COLO668 (cell line): ENCODE results near the gene DYRK1A.

Source experiments
- DNase-seq: peaks from one replicate; lab custom pipeline; 2025; ENCODE audit not compliant: unreplicated experiment; lab: John Stamatoyannopoulos, UW

The DYRK1A gene

GRCh38 chr21:37447288-37447936, 80.8 kb downstream of the DYRK1A start:
- no peak for DNase-seq

- DNase-seq, result no peak
Observed at GRCh38 chr21:37449302-37449937, 82.8 kb downstream of the DYRK1A start.

GRCh38 chr21:37450445-37450941, 83.9 kb downstream of the DYRK1A start:
- no peak for DNase-seq

DNA sequence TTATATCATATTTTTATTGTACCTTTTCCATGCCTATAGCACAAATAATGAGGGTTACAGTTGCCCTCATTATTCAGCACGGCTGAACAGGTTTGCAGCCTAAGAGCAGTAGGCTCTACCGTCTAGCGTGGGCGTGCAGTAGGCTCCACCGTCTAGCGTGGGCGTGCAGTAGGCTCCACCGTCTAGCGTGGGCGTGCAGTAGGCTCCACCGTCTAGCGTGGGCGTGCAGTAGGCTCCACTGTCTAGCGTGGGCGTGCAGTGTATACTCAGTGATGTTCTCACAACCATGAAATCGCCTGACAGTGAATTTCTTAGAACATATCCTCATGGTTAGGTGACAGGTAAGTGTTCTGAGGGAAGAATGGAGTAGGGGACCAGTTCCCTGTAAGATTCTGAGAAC, 84.9 kb downstream of the DYRK1A start:
- DNase-seq, result no peak

GRCh38 chr21:37452227-37452626, 85.7 kb downstream of the DYRK1A start:
- DNase-seq, result no peak

GRCh38 chr21:37453350-37453749, 86.8 kb downstream of the DYRK1A start:
- no peak for DNase-seq

- DNase-seq, result no peak
Observed at GRCh38 chr21:37454869-37455503, 88.4 kb downstream of the DYRK1A start.

- no peak for DNase-seq
Observed at GRCh38 chr21:37455504-37455911, 88.9 kb downstream of the DYRK1A start.

DNA sequence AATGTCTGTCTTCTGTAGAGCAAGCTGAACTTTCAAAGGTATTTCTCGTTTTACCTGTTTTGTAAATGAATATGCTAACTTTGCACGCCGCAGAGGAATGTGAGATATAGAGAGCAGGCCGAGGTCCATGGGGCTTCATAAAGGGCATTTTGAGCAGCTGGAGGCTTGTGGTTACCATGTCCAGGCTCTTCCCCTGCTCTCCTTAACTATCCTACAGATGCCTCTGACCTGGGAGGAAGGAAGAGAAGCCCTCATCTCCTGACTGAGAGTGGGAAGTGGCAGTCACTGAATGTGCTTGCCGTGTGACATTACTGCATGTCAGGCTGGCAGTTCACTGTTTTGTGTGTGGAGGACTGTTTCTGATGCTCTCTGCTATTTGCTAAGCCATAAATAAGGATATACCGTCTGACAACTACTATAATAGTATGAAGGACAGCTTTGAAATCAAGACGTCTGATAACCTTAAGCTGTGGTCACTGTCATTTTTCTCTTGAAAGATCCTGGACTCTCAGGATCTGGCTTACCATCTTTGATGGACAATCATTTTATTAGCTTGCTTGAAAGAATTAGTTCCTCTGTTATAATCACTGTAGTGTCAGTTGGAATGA, 92.2 kb downstream of the DYRK1A start:
- no peak for DNase-seq

- no peak for DNase-seq
Observed at GRCh38 chr21:37459575-37459974, 93.0 kb downstream of the DYRK1A start.

DNA sequence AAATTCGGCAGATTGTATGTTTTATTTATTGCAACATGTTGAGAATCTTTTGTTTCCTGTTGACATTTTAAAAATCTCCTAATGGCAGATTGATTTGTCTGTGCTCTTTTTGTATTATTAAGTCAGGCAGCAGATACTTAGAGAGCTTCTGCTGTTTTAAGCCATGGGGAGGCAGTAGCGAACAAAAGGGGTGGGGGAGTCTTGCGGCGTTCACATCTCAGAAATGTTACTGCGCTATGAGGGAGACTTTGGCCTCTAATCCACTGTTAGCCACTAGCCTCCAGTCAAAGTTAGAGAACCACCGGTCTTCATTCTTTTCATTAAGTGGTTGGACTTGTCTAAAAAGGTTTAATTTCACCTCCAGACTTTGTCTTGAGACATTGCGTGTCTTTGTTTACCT, 93.6 kb downstream of the DYRK1A start:
- no peak for DNase-seq

DNA sequence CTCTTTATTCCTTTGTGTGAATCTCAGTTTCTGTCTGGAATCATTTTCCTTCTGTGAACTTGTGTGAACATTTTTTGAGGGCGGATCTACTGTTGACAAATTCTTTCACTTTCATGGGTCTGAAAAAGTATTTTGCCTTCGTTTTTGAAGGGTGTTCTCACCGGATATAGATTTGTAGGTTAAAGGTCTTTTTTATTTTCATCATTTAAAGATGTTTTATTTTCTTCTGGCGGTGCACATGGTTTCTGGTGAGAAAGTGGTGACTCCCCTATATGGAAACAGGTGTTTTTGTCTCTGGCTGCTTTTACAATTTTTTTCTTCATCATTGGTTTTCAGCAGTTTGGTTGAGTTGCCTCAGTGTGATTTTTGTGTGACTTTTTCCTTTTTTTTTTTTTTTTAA, 94.9 kb downstream of the DYRK1A start:
- no peak for DNase-seq

DNA sequence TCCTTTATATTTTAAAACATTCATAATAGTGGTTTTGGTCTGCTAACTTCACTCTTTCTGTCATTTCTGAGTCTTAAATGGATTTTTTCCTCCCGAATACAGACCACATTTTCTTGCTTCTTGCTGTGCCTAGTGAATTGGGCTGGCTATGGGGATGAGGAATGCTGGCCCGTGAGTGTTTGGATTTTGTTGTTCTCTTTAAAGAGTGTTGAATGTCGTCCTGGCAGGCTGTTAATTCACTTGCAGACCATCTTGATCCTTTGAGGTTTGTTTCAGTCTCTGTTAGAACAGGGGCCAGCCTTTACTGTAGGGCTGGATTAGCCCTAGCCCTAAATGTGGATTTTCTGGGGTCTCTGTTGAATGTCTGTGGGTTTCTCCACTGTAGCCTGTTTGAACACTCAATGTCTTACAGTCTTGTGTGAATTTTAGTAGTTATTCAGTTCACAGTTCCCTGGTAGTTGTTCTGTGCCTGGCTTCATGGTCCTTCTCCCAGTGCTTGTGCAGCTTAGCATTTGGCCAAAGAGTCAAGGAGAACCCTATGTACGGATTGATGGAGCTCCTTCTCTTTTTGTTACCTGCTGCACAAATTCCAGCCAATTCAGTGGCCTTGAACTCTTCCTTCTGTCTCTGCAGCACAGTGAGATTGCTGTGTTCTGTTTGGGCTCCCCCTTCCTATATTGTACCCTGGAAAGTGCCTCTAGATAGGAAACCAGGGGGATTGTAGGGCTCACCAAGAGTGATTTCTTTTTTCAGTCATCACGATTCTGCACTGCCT, 95.7 kb downstream of the DYRK1A start:
- DNase-seq, result no peak

- no peak for DNase-seq
Observed at GRCh38 chr21:37463083-37463801, 96.7 kb downstream of the DYRK1A start.

- DNase-seq, result no peak
Observed at GRCh38 chr21:37467082-37467481, 100.5 kb downstream of the DYRK1A start.

GRCh38 chr21:37468909-37469308, 102.3 kb downstream of the DYRK1A start:
- no peak for DNase-seq

- no peak for DNase-seq
Observed at GRCh38 chr21:37469441-37469840, 102.9 kb downstream of the DYRK1A start.

DNA sequence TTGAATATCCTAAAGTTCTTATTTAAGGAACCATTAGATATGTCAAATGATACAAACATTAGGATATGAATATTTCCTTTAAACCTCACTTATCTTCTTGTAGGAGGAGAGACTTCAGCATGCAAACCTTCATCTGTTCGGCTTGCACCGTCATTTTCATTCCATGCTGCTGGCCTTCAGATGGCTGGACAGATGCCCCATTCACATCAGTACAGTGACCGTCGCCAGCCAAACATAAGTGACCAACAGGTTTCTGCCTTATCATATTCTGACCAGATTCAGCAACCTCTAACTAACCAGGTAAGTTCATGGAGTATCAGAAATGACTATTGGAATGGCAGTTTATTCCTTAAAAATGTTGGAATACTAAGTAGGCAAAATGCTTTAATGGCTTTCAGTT, 106.0 kb downstream of the DYRK1A start:
- no peak for DNase-seq

- no peak for DNase-seq
Observed at GRCh38 chr21:37473491-37473890, 106.9 kb downstream of the DYRK1A start.

GRCh38 chr21:37474342-37474741, 107.8 kb downstream of the DYRK1A start:
- DNase-seq, result no peak
